ENCODE data around the gene TXNDC2. TPM values are rescaled to one million over a fixed set of nuclear protein-coding genes. Genes with fewer than 3 reads are reported as not detected.

Gene TXNDC2
- total RNA-seq, 1 experiment from 2014 or later, result 0.28 TPM

DNA sequence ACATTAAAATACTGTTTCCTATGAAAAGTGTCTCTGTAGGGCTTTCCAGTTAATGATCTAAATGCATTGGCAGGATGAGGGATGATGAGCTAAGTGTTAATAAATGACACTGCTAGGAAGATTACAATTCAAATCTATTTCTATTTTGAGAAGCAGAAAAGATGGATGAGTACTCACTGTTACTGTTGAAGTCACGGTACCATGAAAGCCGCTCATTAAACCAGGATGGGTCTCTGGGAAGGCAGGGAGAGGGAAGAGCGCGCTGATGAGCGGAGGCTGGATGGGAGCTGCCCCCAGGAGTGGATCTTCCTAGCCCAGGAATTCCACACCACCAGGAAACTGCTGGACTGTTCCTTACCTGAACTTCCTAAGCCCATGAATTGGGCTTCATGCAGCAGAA is 27.1 kb upstream of the TXNDC2 start:
- TF ChIP-seq, protein P1, sequence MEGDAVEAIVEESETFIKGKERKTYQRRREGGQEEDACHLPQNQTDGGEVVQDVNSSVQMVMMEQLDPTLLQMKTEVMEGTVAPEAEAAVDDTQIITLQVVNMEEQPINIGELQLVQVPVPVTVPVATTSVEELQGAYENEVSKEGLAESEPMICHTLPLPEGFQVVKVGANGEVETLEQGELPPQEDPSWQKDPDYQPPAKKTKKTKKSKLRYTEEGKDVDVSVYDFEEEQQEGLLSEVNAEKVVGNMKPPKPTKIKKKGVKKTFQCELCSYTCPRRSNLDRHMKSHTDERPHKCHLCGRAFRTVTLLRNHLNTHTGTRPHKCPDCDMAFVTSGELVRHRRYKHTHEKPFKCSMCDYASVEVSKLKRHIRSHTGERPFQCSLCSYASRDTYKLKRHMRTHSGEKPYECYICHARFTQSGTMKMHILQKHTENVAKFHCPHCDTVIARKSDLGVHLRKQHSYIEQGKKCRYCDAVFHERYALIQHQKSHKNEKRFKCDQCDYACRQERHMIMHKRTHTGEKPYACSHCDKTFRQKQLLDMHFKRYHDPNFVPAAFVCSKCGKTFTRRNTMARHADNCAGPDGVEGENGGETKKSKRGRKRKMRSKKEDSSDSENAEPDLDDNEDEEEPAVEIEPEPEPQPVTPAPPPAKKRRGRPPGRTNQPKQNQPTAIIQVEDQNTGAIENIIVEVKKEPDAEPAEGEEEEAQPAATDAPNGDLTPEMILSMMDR (conservative IDR thresholded peaks at IDR 0.05), result no peak
- no peaks in the 10 kb centered on the region for H3K36me3 Mint-ChIP-seq (ENCODE audit: insufficient read depth in 1 of 3, low read depth in 3 of 3)

More for the DNA sequence above, 27.1 kb upstream of the TXNDC2 start:
- Histone ChIP-seq H4K91ac (ENCODE audit: insufficient read length, low read depth, low read length) (no peak overlapping the region), H4K5ac (ENCODE audit: insufficient read length, low read depth, low read length) (no peak overlapping the region), H2BK20ac (ENCODE audit: low read depth, low read length, poor library complexity, severe bottlenecking) (no peak overlapping the region), H3K79me1 (ENCODE audit: insufficient read depth, low read depth, low read length, poor library complexity, severe bottlenecking) (no peaks in the 10 kb centered on the region), H4K8ac (replicated peaks; ENCODE audit: insufficient read length, low read depth, low read length) (no peak overlapping the region), H3K4me1 (ENCODE audit: insufficient read depth, low read length) (no peaks in the 10 kb centered on the region), H4K20me1 (ENCODE audit: control insufficient read depth, insufficient read depth, insufficient read length) (no peaks in the 10 kb centered on the region), H2BK120ac (ENCODE audit: low read depth, low read length, poor library complexity, severe bottlenecking) (no peak overlapping the region), H3K4ac (ENCODE audit: low read depth, low read length) (no peak overlapping the region), H3K27ac (ENCODE audit: insufficient read length, low read depth, low read length) (no peak overlapping the region), H2BK5ac (ENCODE audit: insufficient read length, low read length) (no peak overlapping the region), H3K14ac (ENCODE audit: insufficient read depth, low read length) (no peak overlapping the region), H2BK12ac (ENCODE audit: insufficient read length, low read depth, low read length) (no peak overlapping the region), H3K56ac (ENCODE audit: insufficient read length, low read depth, low read length) (no peak overlapping the region), H3T11ph (ENCODE audit: low read length) (no peak overlapping the region), H3K9ac (ENCODE audit: extremely low read depth, insufficient read length, low read length) (no peak overlapping the region), H3K27me3 (ENCODE audit: insufficient read depth, low read length) (no peaks in the 10 kb centered on the region), H3K4me2 (ENCODE audit: insufficient read depth, insufficient read length, low read length) (no peak overlapping the region), H2AFZ (ENCODE audit: low read length) (no peak overlapping the region), H2AK5ac (ENCODE audit: insufficient read length, low read length) (no peak overlapping the region), H2BK15ac (ENCODE audit: low read depth, low read length) (no peak overlapping the region), H3K23ac (ENCODE audit: insufficient read length, low read depth, low read length) (no peak overlapping the region), H3K18ac (ENCODE audit: insufficient read length, low read depth, low read length) (no peak overlapping the region), H3K9me3 (ENCODE audit: control insufficient read depth, low read depth, low read length) (no peaks in the 10 kb centered on the region), H3K23me2 (ENCODE audit: insufficient read length, low read depth, low read length, poor library complexity, severe bottlenecking) (no peaks in the 10 kb centered on the region), H3K79me2 (ENCODE audit: insufficient read depth, low read length) (no peaks in the 10 kb centered on the region)
- Mint-ChIP-seq H3K4me1 (peaks cover 0 to 6% of the 10 kb centered on the region in 2 experiments; a peak in 3 of 4 replicates), H3K27ac (no peak overlapping the region), H3K9me3 (no peaks in the 10 kb centered on the region; a peak in 2 of 5 replicates), H3K27me3 (ENCODE audit: low read depth) (no peaks in the 10 kb centered on the region), H3K4me3 (no peak overlapping the region)
- WGBS (ENCODE audit: extremely low coverage, insufficient read length, low lambda C conversion rate), result no CpG with 5 or more reads among the region's 5 CpGs
- DNase-seq, result no peak

All from H9 (cell line).